ENCODE results near the gene RAB31. TPM values are rescaled to one million over a fixed set of nuclear protein-coding genes. Genes with fewer than 3 reads are reported as not detected.

RAB31 gene
- total RNA-seq, 1 donor from 2014 or later = 30.3 TPM

DNA sequence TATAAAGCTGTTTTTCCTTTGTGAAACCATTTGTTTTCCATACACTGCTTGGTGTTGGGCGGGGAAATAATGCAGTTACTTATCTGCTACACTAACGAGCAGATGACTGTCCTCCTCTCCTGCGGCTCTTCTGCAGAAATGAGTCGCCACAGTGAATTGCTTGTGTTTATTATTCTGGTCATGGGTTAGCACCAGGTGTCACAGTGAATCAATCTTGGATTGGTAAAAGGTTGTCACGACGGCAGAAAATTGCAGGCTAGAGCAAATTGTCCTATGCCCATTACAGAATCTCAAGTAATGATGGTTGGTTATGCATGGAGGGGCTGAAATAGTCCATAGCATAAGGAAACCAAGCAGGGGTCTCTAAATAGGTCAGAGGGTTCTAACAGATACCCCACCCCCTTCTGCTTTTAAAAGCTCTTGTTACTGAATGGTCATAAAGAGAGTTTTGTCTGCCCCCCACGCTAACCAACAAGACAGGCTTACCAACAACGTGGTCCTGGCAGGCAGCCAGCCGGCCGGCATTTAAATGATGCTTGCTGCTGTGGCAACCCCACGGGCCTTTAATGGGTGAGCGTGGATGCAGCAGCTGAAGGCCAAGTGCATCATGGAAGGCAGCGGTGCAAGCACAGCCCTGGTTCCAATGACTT is 29.5 kb downstream of the RAB31 start:
- no peak for DNase-seq (ENCODE audit: low spot score)

DNA sequence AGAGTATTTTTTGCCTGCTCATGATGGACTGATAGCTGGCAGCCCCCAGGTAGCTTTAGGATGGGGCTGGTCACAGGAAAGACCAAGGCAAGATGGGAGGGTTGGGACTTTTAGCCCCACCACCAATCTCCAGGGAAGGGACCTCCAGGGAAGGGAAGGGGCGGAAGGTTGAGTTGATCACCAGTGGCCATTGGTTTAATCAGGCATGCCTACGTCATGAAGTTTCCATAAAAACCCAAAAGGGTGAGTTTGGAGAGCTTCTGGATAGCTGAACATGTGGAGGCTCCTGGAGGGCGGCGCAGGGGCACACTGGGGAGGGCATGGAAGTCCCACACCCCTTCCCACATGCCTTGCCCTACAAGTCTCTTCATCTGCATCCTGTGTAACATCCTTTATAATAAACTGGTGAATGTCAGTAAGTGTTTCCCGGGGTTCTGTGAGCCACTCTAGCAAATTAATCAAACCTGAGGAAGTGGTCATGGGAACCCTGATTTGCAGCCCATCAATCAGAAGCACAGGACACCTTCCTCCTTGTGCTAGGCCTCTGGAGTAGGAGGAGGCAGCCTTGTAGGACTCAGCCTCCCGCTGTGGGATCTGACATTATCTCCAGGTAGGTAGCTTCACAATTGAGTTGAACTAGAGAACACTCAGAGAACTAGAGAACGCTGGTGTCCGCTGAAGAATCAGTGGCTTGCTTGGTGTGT is 30.3 kb downstream of the RAB31 start:
- no peak for DNase-seq (ENCODE audit: low spot score)

DNA sequence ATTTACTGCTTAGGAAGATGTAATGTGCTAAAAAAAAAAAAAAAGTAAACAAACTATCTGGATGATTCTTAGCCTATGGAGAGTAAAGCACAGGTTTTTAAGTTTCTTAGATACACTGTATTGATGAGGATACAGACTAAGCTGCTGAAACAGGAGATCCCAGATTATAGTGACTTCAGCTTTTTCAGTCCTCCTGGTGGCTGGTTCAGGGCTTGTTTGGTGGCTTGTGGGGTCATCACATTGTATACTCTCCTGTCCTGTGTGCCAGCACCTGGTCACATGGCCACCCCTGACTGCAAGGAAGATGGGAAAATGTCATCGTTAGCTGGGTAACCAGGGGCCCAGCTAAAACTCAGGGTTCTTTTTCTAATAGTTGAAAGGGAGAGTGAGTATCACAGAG is 31.4 kb downstream of the RAB31 start:
- no peak for DNase-seq (ENCODE audit: low spot score)

DNA sequence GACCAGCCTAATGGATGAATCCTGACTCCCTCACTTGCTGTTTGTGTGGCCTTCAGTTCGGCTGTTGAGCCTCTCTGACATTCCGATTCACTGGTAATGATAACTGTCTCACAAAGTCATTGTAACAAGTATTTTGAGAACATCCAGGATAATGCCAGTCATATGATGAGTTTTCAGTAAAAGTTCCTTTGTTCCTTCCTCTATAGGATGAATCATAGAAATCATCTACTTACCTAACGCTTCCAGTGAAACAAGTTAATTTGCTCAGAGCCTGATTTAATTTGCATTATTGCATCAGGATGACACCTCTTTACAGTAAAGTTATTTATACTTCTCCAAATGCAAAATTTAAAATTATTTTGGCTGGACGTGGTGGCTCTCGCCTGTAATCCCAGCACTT is 32.0 kb downstream of the RAB31 start:
- no peak for DNase-seq (ENCODE audit: low spot score)

DNA sequence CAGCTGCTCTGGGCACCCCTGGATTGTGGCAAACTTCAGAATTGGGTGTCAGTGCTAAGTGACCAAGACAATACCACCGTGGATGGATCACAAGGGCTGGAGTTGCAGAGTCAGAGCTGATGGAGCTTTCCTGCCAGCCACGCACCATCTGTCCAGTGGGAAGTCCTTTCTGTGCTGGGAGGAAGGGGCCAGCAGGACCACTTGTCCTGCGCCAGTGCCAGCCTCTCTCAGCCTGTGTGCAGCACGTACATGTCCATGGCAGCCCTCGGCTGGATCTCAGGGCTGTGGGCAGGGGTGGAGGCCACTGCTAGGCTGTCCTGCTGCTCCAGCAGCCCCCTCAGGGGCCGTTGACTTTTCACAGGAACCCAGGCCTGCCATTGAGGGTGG is 33.3 kb downstream of the RAB31 start:
- DNase-seq (ENCODE audit: low spot score) = no peak

DNA sequence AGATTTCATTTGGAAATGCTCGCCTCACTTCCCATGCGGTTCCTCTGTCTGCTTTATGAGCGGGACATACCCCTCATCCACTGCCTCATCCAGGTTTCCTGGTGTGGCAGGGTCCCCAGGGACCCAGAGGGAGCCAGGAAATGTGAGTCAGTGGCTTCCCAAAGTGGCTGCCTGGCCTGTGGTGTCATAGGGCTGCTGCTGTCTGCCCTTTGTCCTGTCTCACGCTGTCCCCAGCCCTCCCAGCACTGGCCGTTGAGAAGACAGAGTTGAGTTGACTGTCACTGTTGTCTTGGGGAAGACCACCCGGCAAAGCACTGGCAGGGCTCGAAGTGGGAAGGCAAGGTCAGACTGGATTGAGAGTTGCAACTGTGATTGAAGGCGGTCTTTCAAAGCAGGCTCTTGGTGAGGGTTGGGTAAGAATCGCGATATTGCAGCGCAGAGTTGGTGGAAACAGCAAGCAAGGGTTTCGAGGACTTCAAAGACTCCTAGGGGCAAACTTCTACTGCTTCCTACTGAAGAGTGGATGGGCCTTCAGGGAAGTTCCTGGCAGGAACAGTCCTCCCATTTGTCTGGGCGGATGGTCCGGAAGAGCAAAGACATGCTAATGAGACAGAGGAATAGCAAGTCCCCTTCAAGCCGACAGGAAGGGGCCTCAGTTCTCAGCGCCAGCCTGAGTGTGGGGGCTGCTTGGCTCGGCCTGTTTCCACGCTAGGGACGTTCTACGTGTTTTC is 33.9 kb downstream of the RAB31 start:
- DNase-seq (ENCODE audit: low spot score) = no peak

DNA sequence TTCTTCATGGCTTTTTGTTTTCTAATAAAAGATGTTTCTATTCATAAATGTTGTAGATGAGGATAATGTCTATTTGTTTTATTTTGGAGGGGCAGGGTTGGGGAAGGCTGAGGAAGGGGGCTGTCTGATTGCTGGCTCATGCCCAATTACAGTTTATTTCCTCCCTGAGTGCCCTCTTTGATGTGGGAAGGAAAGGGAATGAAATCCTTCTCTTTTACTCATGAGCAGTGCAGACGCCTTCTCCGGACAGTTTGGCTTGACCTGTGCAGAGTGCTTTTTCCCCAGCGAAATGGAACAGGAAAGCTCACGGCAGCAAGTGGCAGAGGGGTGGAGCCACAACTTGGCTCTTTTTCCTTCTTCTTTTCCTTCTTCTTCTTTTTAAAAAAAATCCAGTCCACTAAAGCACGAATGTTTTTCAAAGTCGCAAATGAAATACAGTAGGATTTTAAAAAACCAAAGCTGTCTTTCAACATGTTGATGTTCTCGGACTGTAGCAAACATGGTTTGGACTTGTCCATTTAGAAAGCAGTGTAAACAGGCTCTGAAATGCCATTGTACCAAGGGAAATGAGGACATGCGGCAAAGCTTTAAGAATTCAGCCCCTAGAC is 34.5 kb downstream of the RAB31 start:
- DNase-seq (ENCODE audit: low spot score) = no peak

DNA sequence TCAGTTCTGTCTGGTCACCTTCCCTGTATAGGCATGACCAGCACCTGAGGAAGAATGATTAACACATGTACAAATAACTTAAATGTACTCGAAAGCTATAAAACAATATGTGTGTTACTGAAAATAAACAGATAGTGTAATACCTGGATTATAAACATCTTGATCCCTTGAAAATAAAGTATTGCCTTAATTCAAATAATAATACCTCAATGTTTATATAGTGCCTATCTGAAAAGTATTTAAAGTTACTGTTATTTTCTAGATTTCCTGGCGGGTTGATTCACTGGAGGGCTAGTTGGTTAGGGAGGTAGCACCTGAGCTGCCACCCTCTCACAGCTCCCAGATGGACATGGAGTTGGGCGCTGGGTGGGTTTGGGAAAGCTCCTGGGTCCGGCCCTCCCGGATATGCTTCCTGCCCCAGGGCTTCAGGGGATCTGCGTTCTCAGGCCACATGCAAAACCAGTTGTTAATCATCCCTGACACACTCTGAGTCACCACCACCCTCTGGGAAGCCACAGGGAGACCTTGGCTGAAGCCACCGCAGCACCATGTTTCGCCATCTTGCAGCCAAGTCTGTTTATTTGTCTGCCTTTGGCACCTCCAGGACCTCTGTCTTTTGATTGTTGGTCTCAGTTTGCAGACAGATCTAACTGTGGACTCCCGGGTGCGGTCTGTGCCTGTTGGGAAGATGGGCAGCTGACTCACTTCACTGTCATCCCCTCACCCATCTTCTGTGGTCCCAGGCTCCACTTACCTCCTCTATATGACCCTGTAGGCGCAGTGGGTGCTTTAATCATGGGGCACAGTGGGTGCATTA is 35.3 kb downstream of the RAB31 start:
- DNase-seq (ENCODE audit: low spot score) = no peak

DNA sequence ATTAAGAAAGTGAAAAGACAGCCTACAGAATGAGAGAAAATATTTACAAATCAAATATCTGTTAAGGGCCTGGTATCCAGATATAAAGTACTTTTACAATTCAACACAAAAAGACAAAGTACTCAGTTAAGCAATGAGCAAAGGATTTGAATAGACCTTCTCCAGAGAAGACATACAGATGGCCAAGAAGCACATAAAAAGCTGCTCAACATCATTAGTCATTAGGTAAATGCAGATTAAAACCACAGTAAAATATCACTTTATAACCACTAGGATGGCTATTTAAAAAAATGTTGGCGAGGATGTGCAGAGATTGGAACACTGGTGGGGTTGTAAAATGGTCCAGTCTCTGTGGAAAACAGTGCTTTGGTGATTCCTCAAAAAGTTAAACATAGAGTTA is 38.9 kb downstream of the RAB31 start:
- no peak for DNase-seq (ENCODE audit: low spot score)

DNA sequence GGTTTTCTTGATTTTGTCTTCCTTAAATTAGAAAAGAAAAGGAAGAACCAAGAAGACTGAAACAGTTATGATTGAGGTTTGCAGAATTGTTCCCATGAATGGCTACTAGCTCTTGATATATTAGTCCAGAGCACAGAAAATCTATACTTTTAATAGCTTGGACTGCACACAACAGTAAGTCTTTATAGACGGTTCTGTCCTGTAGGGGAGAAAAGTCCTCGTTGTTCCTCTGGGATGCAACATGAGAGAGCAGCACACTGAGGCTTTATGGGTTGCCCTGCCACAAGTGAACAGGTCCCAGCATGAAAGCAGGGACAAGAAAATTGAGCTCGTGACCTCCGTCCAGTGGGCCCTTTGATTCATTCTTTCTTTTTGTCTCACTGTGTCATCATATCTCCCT is 41.5 kb downstream of the RAB31 start:
- no peak for DNase-seq (ENCODE audit: low spot score)

DNA sequence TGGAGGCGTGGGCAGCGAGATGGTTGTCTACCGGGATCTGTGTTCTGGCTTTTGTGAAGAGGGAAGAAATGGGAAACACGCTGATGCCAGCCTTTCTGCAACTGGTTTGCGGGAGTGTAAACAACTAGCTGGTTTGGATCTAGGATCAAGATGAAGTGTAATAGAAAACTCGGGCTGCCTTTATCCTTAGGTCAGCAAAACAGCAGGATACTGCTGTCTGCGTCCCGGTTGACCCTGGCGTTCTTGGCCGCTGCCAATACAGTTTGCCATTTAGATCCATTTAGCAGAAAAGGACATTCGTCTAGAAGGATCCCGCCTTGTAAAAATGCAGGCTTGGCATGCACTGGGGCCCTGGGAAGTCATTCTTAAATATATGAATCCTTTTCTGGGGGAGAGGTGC is 42.0 kb downstream of the RAB31 start:
- DNase-seq (ENCODE audit: low spot score) = no peak

DNA sequence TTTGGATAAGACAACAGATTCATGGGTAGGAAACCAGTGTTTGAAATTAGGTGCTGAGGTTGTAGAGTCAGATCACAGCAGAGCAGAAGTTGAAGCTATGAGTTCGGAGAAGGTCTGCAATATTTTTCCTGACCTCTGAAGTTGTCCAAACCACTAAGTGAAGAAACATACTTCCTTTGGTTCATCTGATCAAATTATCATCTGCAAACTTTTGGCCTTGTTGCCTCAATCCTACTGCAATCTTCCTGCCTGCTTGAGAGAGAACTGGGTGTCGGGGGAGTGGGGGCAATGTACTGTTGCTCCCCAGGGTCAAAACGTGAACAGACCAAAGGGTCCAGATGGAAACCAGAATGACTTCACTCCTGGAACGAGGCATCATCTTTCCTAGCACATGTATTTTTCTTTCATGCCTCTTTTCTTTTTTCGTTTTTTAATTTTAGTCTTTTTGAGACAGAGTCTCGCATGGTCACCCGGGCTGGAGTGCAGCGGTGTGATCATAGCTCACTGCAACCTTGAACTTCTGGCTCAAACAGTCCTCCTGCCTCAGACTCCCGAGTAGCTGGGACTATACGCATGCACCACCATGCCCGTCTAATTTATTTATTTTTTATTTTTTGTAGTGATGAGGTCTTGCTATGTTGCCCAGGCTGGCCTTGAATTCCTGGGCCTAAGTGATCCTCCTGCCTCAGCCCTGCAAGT is 42.7 kb downstream of the RAB31 start:
- no peak for DNase-seq (ENCODE audit: low spot score)

DNA sequence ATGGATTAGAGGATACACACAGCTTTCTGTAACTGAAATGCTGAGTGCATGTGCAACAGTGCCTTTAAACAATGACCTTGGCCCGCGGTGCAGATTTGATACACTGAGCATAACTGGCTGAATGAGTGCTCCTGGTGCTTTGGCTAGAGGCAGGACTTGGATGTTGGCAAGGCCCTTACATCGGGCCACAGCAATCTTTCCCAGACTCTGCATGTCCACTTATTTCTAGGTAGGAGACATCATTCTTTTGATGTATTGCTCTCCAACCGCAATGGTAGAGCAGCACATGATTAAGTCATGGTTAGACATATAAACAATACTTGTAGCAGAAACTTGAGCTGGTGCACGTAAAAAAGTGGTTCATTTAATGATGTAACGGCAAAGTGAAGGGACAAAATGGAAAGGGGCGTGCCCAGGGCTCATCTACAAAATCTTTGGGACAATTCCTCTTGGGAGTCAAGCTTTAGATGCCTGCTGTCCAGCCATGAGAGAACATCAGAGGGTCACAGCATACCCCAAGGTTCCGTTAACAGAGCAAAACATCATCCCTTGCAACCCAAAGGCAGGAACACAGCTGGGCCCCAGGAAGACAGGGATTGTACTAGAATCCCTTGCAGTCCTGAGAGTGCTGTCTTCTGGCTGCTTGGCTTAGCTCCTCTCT is 43.4 kb downstream of the RAB31 start:
- no peak for DNase-seq (ENCODE audit: low spot score)

DNA sequence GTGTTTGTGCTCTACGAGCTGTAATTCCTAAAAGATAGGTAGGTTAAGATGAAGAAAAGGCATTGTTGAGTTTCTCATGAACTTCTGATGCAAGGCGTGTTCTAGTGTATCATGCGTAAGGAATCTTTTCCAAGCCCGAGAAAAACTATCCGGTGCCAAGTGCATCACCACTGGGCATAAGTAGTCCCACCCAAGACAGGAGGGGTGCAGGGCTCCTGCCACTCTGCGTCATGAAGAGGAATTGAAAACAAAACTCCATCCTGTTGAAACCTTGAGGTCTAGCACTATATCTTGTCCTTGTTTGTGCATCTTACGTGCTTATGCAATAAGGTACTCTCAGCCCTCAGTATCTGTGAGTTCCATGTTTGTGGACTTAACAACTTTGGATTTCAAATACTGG is 45.7 kb downstream of the RAB31 start:
- DNase-seq (ENCODE audit: low spot score) = no peak

DNA sequence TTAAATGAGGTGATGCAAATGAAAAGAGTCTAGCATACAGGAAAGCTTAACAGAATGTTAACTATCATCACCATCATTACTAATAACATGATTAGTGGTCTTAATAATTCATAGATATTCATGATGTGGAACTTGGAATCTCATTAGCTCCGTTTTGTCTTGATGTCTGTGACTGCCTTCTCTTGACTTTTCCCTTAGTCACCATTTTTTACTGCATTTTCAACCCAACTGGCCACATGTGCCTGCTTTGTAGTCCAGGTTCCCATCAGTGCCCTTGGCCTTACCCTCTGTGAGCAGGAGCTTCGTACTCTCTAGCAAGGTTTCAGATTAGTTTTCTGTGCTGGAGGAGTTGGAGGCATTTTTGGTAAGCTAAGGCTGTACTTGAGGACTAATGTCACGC is 47.0 kb downstream of the RAB31 start:
- no peak for DNase-seq (ENCODE audit: low spot score)

DNA sequence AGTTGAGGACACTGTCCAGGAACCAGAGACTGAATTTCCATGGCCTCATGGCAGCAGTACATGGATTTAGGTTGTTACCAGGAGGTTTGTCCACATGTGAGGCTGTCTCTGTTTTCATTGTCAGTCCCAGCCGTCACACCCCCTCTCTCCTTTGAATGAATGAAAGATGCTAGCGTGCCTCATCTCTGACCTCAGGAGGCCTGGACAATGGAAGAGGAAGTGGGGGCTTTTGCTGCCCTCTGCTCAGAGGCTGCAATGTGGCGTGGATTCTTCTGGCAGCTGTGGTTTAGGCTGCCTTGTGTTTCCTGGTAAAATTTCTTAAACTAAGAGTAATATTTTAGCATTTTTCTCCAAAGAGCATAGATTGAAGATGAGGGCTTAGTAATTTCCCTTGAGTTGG is 47.5 kb downstream of the RAB31 start:
- DNase-seq (ENCODE audit: low spot score) = no peak

DNA sequence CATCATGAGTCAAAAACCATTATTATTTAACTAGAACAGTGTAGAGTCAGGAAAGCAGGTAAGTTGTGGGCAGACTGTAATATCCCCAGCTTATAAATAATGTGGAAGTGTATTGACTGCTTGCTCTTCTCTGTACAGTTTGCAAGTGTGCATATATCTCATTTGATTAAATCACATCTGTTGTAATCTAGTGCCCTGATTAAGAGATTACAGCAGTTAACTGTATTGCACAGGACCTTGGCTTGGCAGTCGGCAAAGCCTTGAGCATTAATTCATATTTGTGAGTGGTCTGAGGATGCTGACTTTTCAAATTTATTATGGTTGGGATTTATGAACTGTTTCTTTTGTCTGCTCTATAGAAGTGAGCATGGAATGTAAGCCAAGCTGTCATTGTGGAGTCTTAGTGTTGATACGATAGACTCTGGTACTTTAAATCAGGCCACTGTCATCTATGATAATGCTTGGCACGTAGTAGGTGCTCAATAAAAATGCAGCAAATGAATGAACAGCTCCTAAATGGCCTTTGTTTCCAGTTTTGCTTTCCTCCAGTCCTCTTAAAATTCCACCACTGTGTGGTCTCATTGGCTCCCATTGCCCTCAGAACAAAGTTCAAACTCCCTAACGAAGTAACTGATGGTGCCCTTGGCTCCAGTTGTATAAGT is 48.3 kb downstream of the RAB31 start:
- DNase-seq (ENCODE audit: low spot score) = no peak

DNA sequence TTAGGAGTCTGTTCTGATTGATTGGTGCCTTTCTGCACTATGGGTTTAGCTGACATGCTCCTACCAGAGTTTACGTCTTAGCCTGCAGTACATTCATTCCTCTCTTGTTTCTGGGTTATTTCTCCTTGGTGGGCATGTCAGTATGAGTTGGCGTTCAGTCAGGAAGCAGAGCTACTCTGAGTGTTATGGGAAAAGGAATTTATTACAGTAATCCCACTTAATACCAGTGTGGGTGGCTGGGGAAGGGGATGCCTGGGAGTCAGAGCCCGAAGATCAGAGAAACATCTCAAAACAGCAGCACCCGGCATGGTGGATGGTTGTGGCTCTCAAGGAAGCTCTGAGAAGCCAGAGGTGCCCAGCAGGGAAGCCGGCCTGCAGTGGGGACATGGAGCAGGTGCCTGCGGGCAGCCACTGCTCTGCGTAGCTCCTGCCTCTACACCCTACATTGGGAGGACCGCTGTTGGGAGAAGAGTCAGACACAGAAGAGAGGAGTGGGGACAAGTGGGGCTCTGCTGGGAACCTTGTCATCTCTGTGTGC is 48.9 kb downstream of the RAB31 start:
- DNase-seq (ENCODE audit: low spot score) = no peak

DNA sequence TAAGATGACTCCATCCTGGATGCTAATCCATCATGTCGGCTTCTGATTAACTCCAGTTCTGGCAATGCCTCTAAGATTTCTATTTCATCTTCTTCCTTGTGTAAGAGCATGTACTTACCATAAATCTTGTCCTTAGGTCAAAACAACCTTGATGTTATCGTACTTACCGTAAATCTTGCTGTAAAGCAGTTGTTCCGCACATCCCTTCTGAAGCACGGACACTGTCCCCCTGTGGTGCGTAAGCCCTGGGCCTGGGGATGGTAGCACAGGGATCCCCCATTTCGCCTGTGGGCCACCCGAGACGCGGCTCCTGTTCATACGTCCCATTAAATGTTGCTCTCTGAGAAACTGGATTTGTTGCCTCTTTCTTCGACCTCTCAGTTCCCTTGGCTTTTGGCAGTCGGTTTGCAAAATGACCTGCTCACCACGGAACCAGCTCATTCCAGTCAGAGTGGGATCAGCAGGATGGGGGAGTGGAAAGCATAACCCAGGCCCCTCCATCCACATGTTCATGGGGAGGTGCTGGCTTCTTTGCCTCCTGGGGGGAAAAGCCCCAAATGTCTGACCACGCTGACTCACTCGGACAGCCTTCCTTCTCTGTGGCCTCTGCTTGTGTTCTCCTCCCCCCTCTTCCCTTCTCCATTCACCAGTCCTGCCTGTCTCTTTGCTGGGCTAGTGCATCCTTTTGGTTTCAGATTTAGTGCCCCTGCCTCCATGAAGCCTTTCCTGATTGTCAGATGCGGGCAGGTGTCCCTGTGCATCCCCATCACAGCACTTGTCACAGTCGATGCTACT is 49.9 kb downstream of the RAB31 start:
- DNase-seq (ENCODE audit: low spot score) = no peak
